Uterus (tissue), 4 donors: ENCODE measurements around the gene P2RY8. TPM values are rescaled to one million over a fixed set of nuclear protein-coding genes. Genes with fewer than 3 reads are reported as not detected.
A peak's percentile ranks its signal among the peaks of the same experiment; 100 is the strongest.
"Not testable (repeated sequence)": the region's sequence is repeated elsewhere in the genome, so short reads cannot be mapped to it uniquely, and the experiment has no call there.

Source experiments
- DNase-seq, 2 donors: peaks; one replicate each; pipeline ENCODE4 v3.0.0-alpha.2; 2019 to 2020
- H3K27ac ChIP-seq, 2 donors: fragments of 200-600 bp; sonication (generic); 1 replicate in 1 of 2; 2 replicates in 1 of 2; pipeline ENCODE4 v1.5.1; 2016 to 2018
- H3K27me3 ChIP-seq, 2 donors: fragments of 200-600 bp; sonication (generic); one replicate each; pipeline ENCODE4 v1.5.1; 2018 to 2019; ENCODE audit warnings: control low read depth in 1 of 2
- H3K36me3 ChIP-seq, 2 donors: fragments of 200-600 bp; sonication (generic); one replicate each; pipeline ENCODE4 v1.5.1; 2019; ENCODE audit warnings: control low read depth in 1 of 2
- H3K4me1 ChIP-seq, 2 donors: fragments of 200-600 bp; sonication (generic); one replicate each; pipeline ENCODE4 v1.5.1; 2018 to 2019; ENCODE audit warnings: control low read depth in 1 of 2
- H3K4me3 ChIP-seq, 2 donors: fragments of 200-600 bp; sonication (generic); 1 replicate in 1 of 2; 2 replicates in 1 of 2; pipeline ENCODE4 v1.5.1; 2018 to 2019; ENCODE audit warnings: mild to moderate bottlenecking in 1 of 2
- H3K9me3 ChIP-seq, 2 donors: fragments of 200-600 bp; sonication (generic); one replicate each; pipeline ENCODE4 v1.5.1; 2019; ENCODE audit warnings: control low read depth in 1 of 2
- POLR2A ChIP-seq, 2 donors: fragments of 450-650 bp; IDR thresholded peaks; one replicate each; pipeline ENCODE4 v1.6.1; 2016; ENCODE audit warnings: antibody characterized with exemption in 2 of 2, mild to moderate bottlenecking in 1 of 2, moderate library complexity in 1 of 2
- intact Hi-C: fragments of 100-400 bp; cut with DNase I; formaldehyde crosslinking; loops from one replicate; pipeline ENCODE4 v1.15.1; 2023; ENCODE audit warnings: low total_unique reads
- total RNA-seq, 4 donors: library from RNA; depleted of rRNA in 3 of 4; stranded (reverse); fragments of >200 nt in 3 of 4; gene quantifications; one replicate each; pipeline versions ENCODE4 v1.1.0 to v1.2.4, GENCODE V29; 2014 to 2023
- TF ChIP-seq, protein P1 (sequence below), 4 experiments: fragments of 200-600 bp in 2 of 4; fragments of 450-650 bp in 2 of 4; sonication (generic) in 2 of 4; IDR thresholded peaks; one replicate each; pipeline ENCODE4 v1.5.1; 2016 to 2019; ENCODE audit warnings: antibody characterized with exemption in 4 of 4, mild to moderate bottlenecking in 2 of 4, moderate library complexity in 1 of 4
- donor health status: DM: yes; HTN: yes; CAD: no.

The P2RY8 gene
- total RNA-seq, 4 donors from 2014 or later, result 0.59 to 3.6 (median 0.90) TPM; not detected in 1

DNA sequence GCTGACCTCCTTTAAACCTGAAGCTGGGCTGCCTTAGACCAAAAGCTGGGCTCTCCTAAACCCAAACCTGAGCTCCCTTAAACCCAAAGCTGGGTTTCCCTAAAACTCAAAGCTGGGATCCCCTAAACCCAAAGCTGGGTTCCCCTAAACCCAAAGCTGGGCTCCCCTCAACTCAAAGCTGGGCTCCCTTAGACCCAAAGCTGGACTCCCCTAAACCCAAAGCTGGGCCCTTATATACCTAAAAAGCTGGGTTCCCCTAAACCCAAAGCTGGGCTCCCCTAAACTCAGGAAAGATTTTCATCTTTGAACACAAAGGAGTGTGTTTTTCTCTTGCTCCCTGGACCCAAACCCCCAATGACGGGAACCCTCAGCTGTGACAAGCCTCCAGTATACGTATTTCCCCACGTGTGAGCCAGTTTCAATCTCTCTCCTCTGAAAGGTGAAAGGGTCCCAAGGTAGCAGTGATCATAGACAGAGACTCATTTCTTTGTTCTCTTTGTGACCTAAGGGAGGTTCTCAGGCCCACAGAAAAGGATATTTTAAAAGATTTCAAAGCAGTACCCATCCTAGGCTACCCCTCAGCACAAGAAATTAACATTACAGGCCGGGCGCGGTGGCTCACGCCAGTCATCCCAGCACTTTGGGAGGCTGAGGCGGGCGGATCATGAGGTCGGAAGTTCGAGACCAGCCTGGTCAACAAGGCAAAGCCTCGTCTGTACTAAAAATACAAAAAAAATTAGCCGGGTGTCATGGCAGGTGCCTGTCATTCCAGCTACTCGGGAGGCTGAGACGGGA, 52.9 kb downstream of the P2RY8 start:
- no peaks in the 10 kb centered on the region for H3K4me1 ChIP-seq
- intact Hi-C loops, result no loop called here
- no peaks in the 10 kb centered on the region for H3K27me3 ChIP-seq
- DNase-seq, result no peak
- H3K36me3 ChIP-seq, result no peaks in the 10 kb centered on the region
- H3K4me3 ChIP-seq, result no peak overlapping the region
- H3K9me3 ChIP-seq, result no peaks in the 10 kb centered on the region
- H3K27ac ChIP-seq, result no peak overlapping the region
- TF ChIP-seq, protein P1, sequence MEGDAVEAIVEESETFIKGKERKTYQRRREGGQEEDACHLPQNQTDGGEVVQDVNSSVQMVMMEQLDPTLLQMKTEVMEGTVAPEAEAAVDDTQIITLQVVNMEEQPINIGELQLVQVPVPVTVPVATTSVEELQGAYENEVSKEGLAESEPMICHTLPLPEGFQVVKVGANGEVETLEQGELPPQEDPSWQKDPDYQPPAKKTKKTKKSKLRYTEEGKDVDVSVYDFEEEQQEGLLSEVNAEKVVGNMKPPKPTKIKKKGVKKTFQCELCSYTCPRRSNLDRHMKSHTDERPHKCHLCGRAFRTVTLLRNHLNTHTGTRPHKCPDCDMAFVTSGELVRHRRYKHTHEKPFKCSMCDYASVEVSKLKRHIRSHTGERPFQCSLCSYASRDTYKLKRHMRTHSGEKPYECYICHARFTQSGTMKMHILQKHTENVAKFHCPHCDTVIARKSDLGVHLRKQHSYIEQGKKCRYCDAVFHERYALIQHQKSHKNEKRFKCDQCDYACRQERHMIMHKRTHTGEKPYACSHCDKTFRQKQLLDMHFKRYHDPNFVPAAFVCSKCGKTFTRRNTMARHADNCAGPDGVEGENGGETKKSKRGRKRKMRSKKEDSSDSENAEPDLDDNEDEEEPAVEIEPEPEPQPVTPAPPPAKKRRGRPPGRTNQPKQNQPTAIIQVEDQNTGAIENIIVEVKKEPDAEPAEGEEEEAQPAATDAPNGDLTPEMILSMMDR (IDR thresholded peaks at IDR 0.05), result no peak
- no peak for TF ChIP-seq POLR2A (IDR thresholded peaks at IDR 0.05)

DNA sequence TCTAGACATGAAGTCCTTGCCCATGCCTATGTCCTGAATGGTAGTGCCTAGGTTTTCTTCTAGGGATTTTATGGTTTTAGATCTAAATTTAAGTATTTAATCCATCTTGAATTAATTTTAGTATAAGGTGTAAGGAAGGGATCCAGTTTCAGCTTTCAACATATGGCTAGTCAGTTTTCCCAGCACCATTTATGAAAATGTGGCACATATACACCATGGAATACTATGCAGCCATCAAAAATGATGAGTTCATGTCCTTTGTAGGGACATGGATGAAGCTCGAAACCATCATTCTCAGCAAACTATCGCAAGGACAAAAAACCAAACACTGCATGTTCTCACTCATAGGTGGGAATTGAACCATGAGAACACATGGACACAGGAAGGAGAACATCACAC, 54.5 kb downstream of the P2RY8 start:
- H3K36me3 ChIP-seq, H3K9me3 ChIP-seq, H3K4me1 ChIP-seq, DNase-seq, H3K27me3 ChIP-seq, H3K27ac ChIP-seq, H3K4me3 ChIP-seq, intact Hi-C loops: not testable (repeated sequence)

DNA sequence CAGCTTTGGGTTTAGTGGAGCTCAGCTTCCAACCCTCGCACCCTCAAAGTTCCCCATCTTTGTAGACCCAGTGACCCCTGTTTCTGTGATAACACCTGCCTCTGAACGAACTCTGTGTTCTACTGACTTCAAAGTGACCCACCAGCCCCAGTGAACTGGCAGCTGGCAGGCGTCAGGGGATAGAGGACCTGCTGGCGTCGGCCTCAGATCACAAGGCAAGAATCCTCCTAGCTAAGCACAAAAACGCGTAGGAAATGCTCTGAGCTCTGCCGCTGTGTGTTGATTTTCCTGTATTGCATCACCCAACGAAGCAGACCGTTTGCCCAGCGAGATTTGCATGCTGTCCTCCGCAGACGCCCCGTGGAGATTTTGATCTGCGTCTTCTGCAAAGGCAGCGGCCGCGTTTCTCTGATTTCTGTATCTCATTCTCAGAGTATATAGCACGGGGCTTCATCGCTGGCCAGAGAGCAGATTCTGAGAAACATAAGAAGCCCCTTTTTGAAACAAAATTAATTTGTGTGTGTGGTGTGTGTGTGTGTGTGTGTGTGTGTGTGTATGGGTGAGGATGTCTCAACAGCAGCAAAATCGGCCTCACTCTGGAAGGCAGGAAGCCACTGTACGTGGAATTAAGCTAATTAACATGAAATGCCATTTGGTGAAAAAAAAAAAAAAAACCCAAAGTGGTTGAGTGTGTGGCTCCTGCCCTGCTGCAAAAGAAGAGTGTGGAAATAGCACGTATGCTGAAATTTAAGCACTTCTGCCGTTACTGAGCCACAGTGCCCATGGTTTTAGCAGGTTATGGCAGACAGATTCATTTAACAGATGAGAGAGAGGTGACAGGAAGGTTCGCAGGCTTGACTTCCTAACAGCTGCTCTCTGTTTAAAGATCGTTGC, 55.1 kb downstream of the P2RY8 start:
- Histone ChIP-seq H3K4me3 (no peak overlapping the region), H3K9me3 (no peaks in the 10 kb centered on the region), H3K36me3 (no peaks in the 10 kb centered on the region), H3K27me3 (no peaks in the 10 kb centered on the region), H3K4me1 (no peaks in the 10 kb centered on the region), H3K27ac (no peak overlapping the region)
- intact Hi-C loops, result no loop called here
- TF ChIP-seq POLR2A (IDR thresholded peaks at IDR 0.05), result no peak
- TF ChIP-seq, protein P1 (IDR thresholded peaks at IDR 0.05), result no peak
- peak in 1 of 2 donors; percentile 34 for DNase-seq

DNA sequence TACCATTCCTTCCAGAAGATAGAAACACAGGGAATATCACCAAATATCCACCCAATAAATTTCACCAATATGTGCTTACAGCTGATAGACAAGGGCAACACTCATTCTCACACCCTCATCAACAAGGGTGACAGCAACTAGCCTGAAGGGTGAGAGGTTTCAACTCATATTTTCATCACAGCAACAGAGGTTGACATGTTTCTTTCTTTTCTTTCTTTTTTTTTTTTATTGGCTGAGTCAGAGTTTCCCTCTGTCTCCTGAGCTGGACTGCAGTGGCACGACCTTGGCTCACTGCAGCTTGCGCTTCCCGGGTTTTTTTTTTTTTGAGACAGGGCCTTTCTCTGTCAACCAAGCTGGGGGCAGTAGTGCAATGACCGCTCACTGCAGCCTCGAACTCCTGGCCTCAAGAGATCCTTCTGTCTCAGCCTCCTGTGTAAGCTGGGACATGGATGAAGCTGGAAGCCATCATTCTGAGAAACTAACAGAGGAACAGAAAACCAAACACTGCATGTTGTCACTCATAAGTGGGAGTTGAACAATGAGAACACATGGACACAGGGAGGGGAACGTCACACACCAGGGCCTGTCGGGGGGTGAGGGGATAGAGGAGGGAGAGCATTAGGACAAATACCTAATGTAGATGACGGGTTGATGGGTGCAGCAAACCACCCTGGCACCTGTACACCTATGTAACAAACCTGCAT, 56.8 kb downstream of the P2RY8 start:
- Histone ChIP-seq H3K27ac (no peak overlapping the region), H3K27me3 (no peaks in the 10 kb centered on the region), H3K36me3 (no peaks in the 10 kb centered on the region), H3K4me1 (no peaks in the 10 kb centered on the region), H3K4me3 (no peak overlapping the region), H3K9me3 (no peaks in the 10 kb centered on the region)
- TF ChIP-seq, protein P1 (IDR thresholded peaks at IDR 0.05), result no peak
- no peak for TF ChIP-seq POLR2A (IDR thresholded peaks at IDR 0.05)
- DNase-seq, result no peak
- intact Hi-C loops, result no loop called here

DNA sequence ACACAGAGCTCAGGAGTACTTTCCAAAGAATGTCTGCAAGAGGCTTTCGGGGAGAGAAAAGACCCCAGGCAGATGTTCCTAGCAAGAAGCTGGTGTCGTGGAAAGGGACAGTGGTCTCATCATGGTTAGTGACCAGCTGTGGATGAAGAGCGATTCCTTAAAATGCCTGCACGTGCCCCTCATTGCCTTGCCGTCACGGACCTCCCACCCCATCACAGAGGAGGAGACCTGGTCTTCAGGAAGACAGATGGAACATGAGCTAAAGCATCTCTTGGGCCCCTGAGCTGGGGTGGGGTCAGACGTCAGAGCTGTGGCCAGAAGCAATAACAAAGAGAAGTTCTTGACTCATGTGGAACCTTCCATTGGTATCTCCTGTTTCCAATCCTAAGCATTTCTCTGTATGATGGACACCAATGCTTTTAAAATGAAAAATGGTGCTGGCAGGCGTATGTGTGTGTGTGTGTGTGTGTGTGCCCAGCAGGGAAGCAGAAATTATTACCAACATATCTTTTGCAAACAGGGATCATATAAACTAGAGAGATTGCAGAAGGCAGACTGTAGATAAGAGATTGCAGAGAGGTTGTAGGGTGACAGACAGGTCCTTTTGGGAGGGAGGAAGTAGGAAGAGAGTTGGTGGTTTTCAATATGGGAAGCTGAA, 59.1 kb downstream of the P2RY8 start:
- no peaks in the 10 kb centered on the region for H3K36me3 ChIP-seq
- no peak overlapping the region for H3K27ac ChIP-seq
- no peaks in the 10 kb centered on the region for H3K9me3 ChIP-seq
- H3K4me3 ChIP-seq, result no peak overlapping the region
- H3K4me1 ChIP-seq, result no peaks in the 10 kb centered on the region
- DNase-seq, result no peak
- TF ChIP-seq, protein P1 (IDR thresholded peaks at IDR 0.05), result no peak
- TF ChIP-seq POLR2A (IDR thresholded peaks at IDR 0.05), result no peak
- intact Hi-C loops, result no loop called here
- no peaks in the 10 kb centered on the region for H3K27me3 ChIP-seq
